Measurements from ENCODE around the gene ZNF148. TPM values are rescaled to one million over a fixed set of nuclear protein-coding genes. Genes with fewer than 3 reads are reported as not detected.

ZNF148 gene
- total RNA-seq, 2 donors from 2014 or later = 27.1 to 35.1 TPM

DNA sequence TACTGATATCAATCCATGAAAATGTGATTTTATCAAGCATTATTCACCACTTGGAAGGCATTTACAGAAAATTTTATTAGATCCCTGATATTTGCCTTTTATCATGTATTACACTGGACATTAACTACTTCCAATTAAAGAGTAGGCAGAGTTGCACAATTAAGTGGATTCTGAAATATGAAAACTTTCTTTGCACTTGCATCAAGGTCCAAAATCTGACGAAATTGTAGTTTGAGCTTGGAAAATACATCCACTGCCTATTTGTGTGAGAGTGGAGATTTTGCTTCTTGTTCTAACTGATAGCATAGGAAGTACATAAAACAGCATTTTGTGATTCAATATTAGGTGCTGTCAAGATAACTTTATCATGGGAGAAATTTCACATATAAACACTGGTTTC, 113.0 kb downstream of the ZNF148 start:
- no peak for ATAC-seq (ENCODE audit: insufficient number of reproducible peaks, low FRiP score, low read depth)

DNA sequence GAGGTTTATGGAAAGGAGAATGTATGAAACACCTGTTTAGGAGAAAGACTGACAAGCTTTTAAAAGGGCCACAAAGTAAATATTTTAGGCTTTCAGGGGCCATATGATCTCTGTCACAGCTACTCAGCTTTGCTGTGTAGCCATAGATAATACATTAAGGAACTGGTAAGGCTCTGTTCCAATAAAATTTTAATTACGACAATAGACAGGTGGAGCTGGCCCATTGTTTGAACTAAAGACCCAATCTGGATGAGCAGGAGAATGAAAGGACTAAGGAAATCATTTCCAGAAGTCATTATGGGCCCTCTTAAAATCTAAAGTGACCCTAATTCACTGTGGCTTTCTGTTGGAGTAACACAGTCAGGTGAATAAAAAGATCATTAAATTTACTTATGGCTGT, 114.1 kb downstream of the ZNF148 start:
- no peak overlapping the region for H3K27ac ChIP-seq
- no peaks in the 10 kb centered on the region for H3K36me3 ChIP-seq
- no peaks in the 10 kb centered on the region for H3K27me3 ChIP-seq (replicated peaks; ENCODE audit: insufficient read depth)
- TF ChIP-seq, protein P1, sequence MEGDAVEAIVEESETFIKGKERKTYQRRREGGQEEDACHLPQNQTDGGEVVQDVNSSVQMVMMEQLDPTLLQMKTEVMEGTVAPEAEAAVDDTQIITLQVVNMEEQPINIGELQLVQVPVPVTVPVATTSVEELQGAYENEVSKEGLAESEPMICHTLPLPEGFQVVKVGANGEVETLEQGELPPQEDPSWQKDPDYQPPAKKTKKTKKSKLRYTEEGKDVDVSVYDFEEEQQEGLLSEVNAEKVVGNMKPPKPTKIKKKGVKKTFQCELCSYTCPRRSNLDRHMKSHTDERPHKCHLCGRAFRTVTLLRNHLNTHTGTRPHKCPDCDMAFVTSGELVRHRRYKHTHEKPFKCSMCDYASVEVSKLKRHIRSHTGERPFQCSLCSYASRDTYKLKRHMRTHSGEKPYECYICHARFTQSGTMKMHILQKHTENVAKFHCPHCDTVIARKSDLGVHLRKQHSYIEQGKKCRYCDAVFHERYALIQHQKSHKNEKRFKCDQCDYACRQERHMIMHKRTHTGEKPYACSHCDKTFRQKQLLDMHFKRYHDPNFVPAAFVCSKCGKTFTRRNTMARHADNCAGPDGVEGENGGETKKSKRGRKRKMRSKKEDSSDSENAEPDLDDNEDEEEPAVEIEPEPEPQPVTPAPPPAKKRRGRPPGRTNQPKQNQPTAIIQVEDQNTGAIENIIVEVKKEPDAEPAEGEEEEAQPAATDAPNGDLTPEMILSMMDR (IDR thresholded peaks at IDR 0.05) = no peak
- no peaks in the 10 kb centered on the region for H3K4me1 ChIP-seq (ENCODE audit: control insufficient read depth in 1 of 2, low read depth in 2 of 2)
- DNase-seq (ENCODE audit: low spot score) (no peak), ATAC-seq (ENCODE audit: insufficient number of reproducible peaks, low FRiP score, low read depth) (no peak)
- H3K9me3 ChIP-seq = no peaks in the 10 kb centered on the region
- no peak overlapping the region for H3K4me3 ChIP-seq

More for the DNA sequence above, 113.0 kb downstream of the ZNF148 start:
- no peak overlapping the region for H3K27ac ChIP-seq
- no peak overlapping the region for H3K4me3 ChIP-seq
- H3K4me1 ChIP-seq (ENCODE audit: control insufficient read depth in 1 of 2, low read depth in 2 of 2) = no peaks in the 10 kb centered on the region
- H3K36me3 ChIP-seq = no peaks in the 10 kb centered on the region
- no peaks in the 10 kb centered on the region for H3K9me3 ChIP-seq
- DNase-seq (ENCODE audit: low spot score) = no peak
- no peaks in the 10 kb centered on the region for H3K27me3 ChIP-seq (replicated peaks; ENCODE audit: insufficient read depth)
- TF ChIP-seq, protein P1 (IDR thresholded peaks at IDR 0.05) = no peak

GRCh38 chr3:125260158-125260557, 115.0 kb downstream of the ZNF148 start:
- ATAC-seq (ENCODE audit: insufficient number of reproducible peaks, low FRiP score, low read depth) (no peak), DNase-seq (ENCODE audit: low spot score) (no peak)
- no peaks in the 10 kb centered on the region for H3K27me3 ChIP-seq (replicated peaks; ENCODE audit: insufficient read depth)
- no peak overlapping the region for H3K27ac ChIP-seq
- no peaks in the 10 kb centered on the region for H3K9me3 ChIP-seq
- H3K4me1 ChIP-seq (ENCODE audit: control insufficient read depth in 1 of 2, low read depth in 2 of 2) = no peaks in the 10 kb centered on the region
- no peak overlapping the region for H3K4me3 ChIP-seq
- H3K36me3 ChIP-seq = no peaks in the 10 kb centered on the region
- TF ChIP-seq, protein P1 (IDR thresholded peaks at IDR 0.05) = no peak

GRCh38 chr3:125257536-125257935, 117.6 kb downstream of the ZNF148 start:
- no peak overlapping the region for H3K27ac ChIP-seq
- TF ChIP-seq, protein P1 (IDR thresholded peaks at IDR 0.05) = no peak
- DNase-seq (ENCODE audit: low spot score) (no peak), ATAC-seq (ENCODE audit: insufficient number of reproducible peaks, low FRiP score, low read depth) (no peak)
- H3K4me1 ChIP-seq (ENCODE audit: control insufficient read depth in 1 of 2, low read depth in 2 of 2) = no peaks in the 10 kb centered on the region
- no peaks in the 10 kb centered on the region for H3K9me3 ChIP-seq
- no peaks in the 10 kb centered on the region for H3K36me3 ChIP-seq
- H3K4me3 ChIP-seq = no peak overlapping the region
- no peaks in the 10 kb centered on the region for H3K27me3 ChIP-seq (replicated peaks; ENCODE audit: insufficient read depth)

- H3K36me3 ChIP-seq = no peaks in the 10 kb centered on the region
- ATAC-seq (ENCODE audit: insufficient number of reproducible peaks, low FRiP score, low read depth) (no peak), DNase-seq (ENCODE audit: low spot score) (no peak)
- H3K27ac ChIP-seq = no peak overlapping the region
- no peaks in the 10 kb centered on the region for H3K27me3 ChIP-seq (replicated peaks; ENCODE audit: insufficient read depth)
- no peak overlapping the region for H3K4me3 ChIP-seq
- H3K9me3 ChIP-seq = no peaks in the 10 kb centered on the region
- TF ChIP-seq, protein P1 (IDR thresholded peaks at IDR 0.05) = no peak
- H3K4me1 ChIP-seq (ENCODE audit: control insufficient read depth in 1 of 2, low read depth in 2 of 2) = no peaks in the 10 kb centered on the region
These were observed 118.5 kb downstream of the ZNF148 start for GRCh38 chr3:125256675-125257074.

Measured in thoracic aorta (tissue), 2 donors.